OCI-LY7 (cell line): Measurements from ENCODE around the gene DDIAS.

Source experiments
- EZH2phosphoT487 ChIP-seq: fragments of 200-600 bp; sonication (generic); IDR thresholded peaks from 2 replicates; pipeline ENCODE4 v1.6.1; 2018; ENCODE audit warnings: low read depth, borderline replicate concordance, mild to moderate bottlenecking, mixed run types, antibody characterized with exemption, low read length, moderate library complexity, mixed read lengths
- TF ChIP-seq, protein P1 (sequence below): fragments of 200-600 bp; sonication (generic); conservative IDR thresholded peaks from 2 replicates; pipeline ENCODE4 v1.5.1; 2014; ENCODE audit warnings: mild to moderate bottlenecking, antibody characterized with exemption, low read length, moderate library complexity, mixed read lengths

DNA sequence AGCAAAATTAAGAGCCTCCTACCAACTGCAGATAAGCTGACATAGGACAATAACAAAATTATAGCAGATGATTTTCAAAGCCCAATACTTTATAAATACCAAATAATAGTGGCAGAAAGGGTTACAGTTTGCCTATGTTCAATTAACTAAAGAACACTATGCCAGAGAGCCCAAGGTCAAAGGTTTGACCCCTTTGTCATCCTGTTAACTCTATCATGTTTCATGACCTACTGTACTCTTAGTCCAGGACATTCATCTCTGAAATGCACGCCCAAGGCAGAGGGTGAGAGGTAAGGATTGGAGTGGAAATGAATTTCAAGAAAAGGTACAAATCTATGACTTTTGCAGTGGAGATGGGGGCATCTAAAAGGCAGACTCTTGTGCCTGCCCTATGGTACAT, 70.6 kb downstream of the DDIAS start:
- TF ChIP-seq, protein P1, sequence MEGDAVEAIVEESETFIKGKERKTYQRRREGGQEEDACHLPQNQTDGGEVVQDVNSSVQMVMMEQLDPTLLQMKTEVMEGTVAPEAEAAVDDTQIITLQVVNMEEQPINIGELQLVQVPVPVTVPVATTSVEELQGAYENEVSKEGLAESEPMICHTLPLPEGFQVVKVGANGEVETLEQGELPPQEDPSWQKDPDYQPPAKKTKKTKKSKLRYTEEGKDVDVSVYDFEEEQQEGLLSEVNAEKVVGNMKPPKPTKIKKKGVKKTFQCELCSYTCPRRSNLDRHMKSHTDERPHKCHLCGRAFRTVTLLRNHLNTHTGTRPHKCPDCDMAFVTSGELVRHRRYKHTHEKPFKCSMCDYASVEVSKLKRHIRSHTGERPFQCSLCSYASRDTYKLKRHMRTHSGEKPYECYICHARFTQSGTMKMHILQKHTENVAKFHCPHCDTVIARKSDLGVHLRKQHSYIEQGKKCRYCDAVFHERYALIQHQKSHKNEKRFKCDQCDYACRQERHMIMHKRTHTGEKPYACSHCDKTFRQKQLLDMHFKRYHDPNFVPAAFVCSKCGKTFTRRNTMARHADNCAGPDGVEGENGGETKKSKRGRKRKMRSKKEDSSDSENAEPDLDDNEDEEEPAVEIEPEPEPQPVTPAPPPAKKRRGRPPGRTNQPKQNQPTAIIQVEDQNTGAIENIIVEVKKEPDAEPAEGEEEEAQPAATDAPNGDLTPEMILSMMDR, result no peak
- TF ChIP-seq EZH2phosphoT487, result no peak
